ENCODE data around the gene TMEM175. TPM values are rescaled to one million over a fixed set of nuclear protein-coding genes. Genes with fewer than 3 reads are reported as not detected.

TMEM175 gene
- total and polyA plus RNA-seq, 2 of the 8 experiments (the other 6 are each of a cell fraction or from before 2014, with no cell fraction given): 4.9 to 20.7 TPM

GRCh38 chr4:954211-955020, 22.2 kb downstream of the TMEM175 start:
- ChIA-PET POLR2A (ENCODE audit: partially characterized antibody) (no interaction called here), CTCF (ENCODE audit: partially characterized antibody) (interaction anchor here (1.3 kb wide), 1 partner anchor 21 kb away, joined by 3 read pairs; no protein-coding TSS in a partner anchor)
- Histone ChIP-seq H2BK120ac (replicated peaks; ENCODE audit: low read depth, low read length) (no peak overlapping the region), H3K27me3 (replicated peaks in 1 of 4; ENCODE audit: control insufficient read depth in 3 of 4, extremely low read depth in 1 of 4, insufficient read depth in 3 of 4, low read length in 3 of 4) (peaks cover 0 to 3% (median 0%) of the 10 kb centered on the region in 4 experiments; a peak in 1 of 7 replicates), H3K4me1 (replicated peaks in 1 of 4; ENCODE audit: control insufficient read depth in 3 of 4, insufficient read depth in 4 of 4, low read length in 3 of 4) (no peaks in the 10 kb centered on the region; a peak in 1 of 7 replicates), H2BK12ac (ENCODE audit: low read depth, low read length) (no peak overlapping the region), H3K23me2 (ENCODE audit: low read depth, low read length) (no peaks in the 10 kb centered on the region), H2BK15ac (ENCODE audit: low read length) (no peak overlapping the region), H3K4me2 (ENCODE audit: insufficient read depth in 1 of 2, low read depth in 2 of 2, low read length in 2 of 2) (no peak overlapping the region), H2AFZ (ENCODE audit: low read length) (no peak overlapping the region), H3K79me2 (ENCODE audit: control insufficient read depth in 1 of 2, insufficient read depth in 2 of 2, low read length in 2 of 2) (no peaks in the 10 kb centered on the region), H3K4me3 (ENCODE audit: extremely low read depth in 1 of 4, insufficient read depth in 2 of 4, low read depth in 3 of 4, low read length in 4 of 4) (no peak overlapping the region), H2AK5ac (ENCODE audit: low read depth, low read length) (no peak overlapping the region), H3K56ac (replicated peaks; ENCODE audit: insufficient read length, low read depth, low read length) (no peak overlapping the region), H2BK5ac (ENCODE audit: low read depth, low read length) (no peak overlapping the region), H3K23ac (ENCODE audit: insufficient read length) (no peak overlapping the region), H3K27ac (ENCODE audit: low read depth, low read length) (no peak overlapping the region), H3K4ac (replicated peaks; ENCODE audit: insufficient read length, low read depth, low read length) (no peak overlapping the region), H3K18ac (ENCODE audit: extremely low read depth, low read length) (no peak overlapping the region), H4K5ac (ENCODE audit: insufficient read length, low read depth, low read length) (no peak overlapping the region), H4K91ac (replicated peaks; ENCODE audit: insufficient read length, low read length) (no peak overlapping the region), H3K79me1 (ENCODE audit: low read depth, low read length) (no peaks in the 10 kb centered on the region), H3K9me3 (ENCODE audit: insufficient read depth in 2 of 2, low read depth in 1 of 2, low read length in 1 of 2) (no peaks in the 10 kb centered on the region), H3K14ac (ENCODE audit: insufficient read length) (no peak overlapping the region), H3K9ac (replicated peaks in 1 of 4; ENCODE audit: extremely low read depth in 1 of 4, low read depth in 3 of 4, low read length in 3 of 4) (no peak overlapping the region), H3K36me3 (ENCODE audit: control insufficient read depth in 2 of 4, insufficient read depth in 4 of 4, low read length in 3 of 4) (no peaks in the 10 kb centered on the region), H2BK20ac (ENCODE audit: low read length) (no peak overlapping the region), H4K20me1 (replicated peaks in 1 of 2; ENCODE audit: control insufficient read depth in 1 of 2, insufficient read depth in 2 of 2, low read length in 2 of 2) (peaks cover 0 to 3% of the 10 kb centered on the region in 2 experiments), H4K8ac (ENCODE audit: extremely low read depth, insufficient read depth, low read length) (no peak overlapping the region)
- no peak for TF ChIP-seq PHF8 (conservative IDR thresholded peaks at IDR 0.05; ENCODE audit: low read depth, low read length)
- TF ChIP-seq USF2 (IDR thresholded peaks at IDR 0.05; ENCODE audit: low read length): no peak
- no peak for TF ChIP-seq NRF1 (IDR thresholded peaks at IDR 0.05; ENCODE audit: low read depth, low read length)
- TF ChIP-seq TAF1 (IDR thresholded peaks at IDR 0.05; ENCODE audit: low read depth, low read length): no peak
- no peak for TF ChIP-seq GABPA (IDR thresholded peaks at IDR 0.05; ENCODE audit: borderline replicate concordance, insufficient read depth, low read length)
- no peak for TF ChIP-seq MAFK (IDR thresholded peaks at IDR 0.05; ENCODE audit: low read depth, low read length)
- no peak for TF ChIP-seq POLR2A (IDR thresholded peaks at IDR 0.05; ENCODE audit: control extremely low read depth in 1 of 2, low read depth in 2 of 2, low read length in 2 of 2)
- no peak for TF ChIP-seq CTBP2 (IDR thresholded peaks at IDR 0.05; ENCODE audit: borderline replicate concordance, insufficient read depth, insufficient read length, low read length)
- WGBS, 2 experiments (ENCODE audit: extremely low coverage in 1 of 2, insufficient coverage in 1 of 2, insufficient read length in 1 of 2, insufficient replicate concordance in 2 of 2, low coverage in 1 of 2, low lambda C conversion rate in 2 of 2, missing lambda C conversion rate in 1 of 2): 80% methylated on average over 16 of the region's 17 CpGs; no CpG with 5 or more reads in 1 of the 2 experiments
- no peak for DNase-seq (ENCODE audit: low read depth in 1 of 2, low spot score in 2 of 2)
- no peak for FAIRE-seq
